DMS153 (cell line): Measurements from ENCODE around the gene ARHGAP32.
A peak's percentile ranks its signal among the peaks of the same experiment; 100 is the strongest.
"Not testable (repeated sequence)": the region's sequence is repeated elsewhere in the genome, so short reads cannot be mapped to it uniquely, and the experiment has no call there.

Experiments used
- DNase-seq: peaks from one replicate; lab custom pipeline; 2025; lab: John Stamatoyannopoulos, UW

Gene ARHGAP32

GRCh38 chr11:129034001-129034400 lies 158.1 kb downstream of the ARHGAP32 start:
- no peak for DNase-seq

GRCh38 chr11:129023968-129024676 lies 168.0 kb downstream of the ARHGAP32 start:
- DNase-seq: peak; percentile 75

- no peak for DNase-seq
Measured at GRCh38 chr11:129021295-129021694, 170.8 kb downstream of the ARHGAP32 start.

GRCh38 chr11:129018991-129019390 lies 173.1 kb downstream of the ARHGAP32 start:
- no peak for DNase-seq

- DNase-seq: no peak
Measured at GRCh38 chr11:129018126-129018525, 174.0 kb downstream of the ARHGAP32 start.

- no peak for DNase-seq
Measured at GRCh38 chr11:129013737-129014475, 178.2 kb downstream of the ARHGAP32 start.

GRCh38 chr11:129012880-129013279 lies 179.2 kb downstream of the ARHGAP32 start:
- no peak for DNase-seq

GRCh38 chr11:129006161-129006560 lies 186.0 kb downstream of the ARHGAP32 start:
- DNase-seq: no peak

GRCh38 chr11:128999165-128999564 lies 193.0 kb downstream of the ARHGAP32 start:
- not testable (repeated sequence) for DNase-seq

GRCh38 chr11:128988242-128988970 lies 203.7 kb downstream of the ARHGAP32 start:
- no peak for DNase-seq

- no peak for DNase-seq
Measured at GRCh38 chr11:128985880-128986279, 206.2 kb downstream of the ARHGAP32 start.

- no peak for DNase-seq
Measured at GRCh38 chr11:128983023-128983422, 209.1 kb downstream of the ARHGAP32 start.

GRCh38 chr11:128981254-128981653 lies 210.9 kb downstream of the ARHGAP32 start:
- no peak for DNase-seq

- no peak for DNase-seq
Measured at GRCh38 chr11:128970598-128971190, 221.4 kb downstream of the ARHGAP32 start.

- no peak for DNase-seq
Measured at GRCh38 chr11:128968916-128969315, 223.2 kb downstream of the ARHGAP32 start.

- DNase-seq: no peak
Measured at GRCh38 chr11:128967578-128967977, 224.5 kb downstream of the ARHGAP32 start.

GRCh38 chr11:128965485-128965884 lies 226.6 kb downstream of the ARHGAP32 start:
- DNase-seq: no peak

GRCh38 chr11:128964463-128964930 lies 227.6 kb downstream of the ARHGAP32 start:
- no peak for DNase-seq

GRCh38 chr11:128963744-128964325 lies 228.3 kb downstream of the ARHGAP32 start:
- no peak for DNase-seq

- DNase-seq: no peak
Measured at GRCh38 chr11:128962896-128963295, 229.2 kb downstream of the ARHGAP32 start.

- no peak for DNase-seq
Measured at GRCh38 chr11:128961645-128962044, 230.5 kb downstream of the ARHGAP32 start.

GRCh38 chr11:128957202-128957482 lies 235.0 kb downstream of the ARHGAP32 start:
- no peak for DNase-seq
